SKM-1 treated with dmso at 0.1 percent for 144 hours (cell line): ENCODE data around the gene ADAMTS14.
"Not testable (repeated sequence)": the region's sequence is repeated elsewhere in the genome, so short reads cannot be mapped to it uniquely, and the experiment has no call there.

Experiments used
- DNase-seq: peaks from one replicate; lab custom pipeline; 2025; ENCODE audit not compliant: unreplicated experiment; lab: John Stamatoyannopoulos, UW

The ADAMTS14 gene

DNA sequence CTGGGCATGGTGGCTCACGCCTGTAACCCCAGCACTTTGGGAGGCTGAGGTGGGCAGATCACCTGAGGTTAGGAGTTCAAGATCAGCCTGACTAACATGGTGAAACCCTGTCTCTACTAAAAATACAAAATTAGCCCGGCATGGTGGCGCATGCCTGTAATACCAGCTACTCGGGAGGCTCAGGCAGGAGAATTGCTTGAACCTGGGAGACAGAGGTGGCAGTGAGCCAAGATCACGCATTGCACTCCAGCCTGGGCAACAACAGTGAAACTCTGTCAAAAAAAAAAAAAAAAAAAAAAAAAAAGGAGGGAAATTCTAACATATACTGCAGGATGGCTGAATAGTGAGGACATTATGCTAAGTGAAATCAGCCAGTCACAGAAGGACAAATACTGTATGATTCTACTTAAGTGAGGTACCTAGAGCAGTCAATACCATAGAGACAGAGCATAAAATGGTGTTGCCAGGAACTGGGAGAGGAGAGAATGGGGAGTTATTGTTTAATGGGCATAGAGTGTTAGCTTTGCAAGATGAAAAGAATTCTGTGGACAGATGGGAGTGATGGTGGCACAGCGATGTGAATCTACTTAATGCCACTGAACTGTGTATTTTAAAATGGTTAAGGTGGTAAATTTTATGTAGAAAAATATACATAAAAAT, 95.8 kb downstream of the ADAMTS14 start:
- not testable (repeated sequence) for DNase-seq

DNA sequence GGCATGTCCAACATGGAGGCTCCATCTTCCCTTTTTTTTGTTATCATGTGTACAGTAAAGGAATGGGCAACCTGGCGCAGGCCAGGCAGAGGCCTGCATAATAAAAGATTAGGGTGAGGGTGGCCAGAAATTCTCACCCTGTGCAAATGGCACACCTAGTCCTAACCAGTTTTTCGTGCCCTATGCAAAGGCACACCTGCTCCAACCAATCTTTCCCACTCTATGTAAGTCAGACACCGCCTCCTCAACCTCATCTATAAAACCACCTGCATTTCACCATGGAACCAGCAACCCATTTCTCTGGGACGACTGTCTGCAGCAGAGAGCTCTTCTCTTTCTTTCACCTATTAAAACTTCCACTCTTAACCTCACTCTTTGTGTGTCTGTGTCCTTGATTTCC, 96.8 kb downstream of the ADAMTS14 start:
- no peak for DNase-seq

DNA sequence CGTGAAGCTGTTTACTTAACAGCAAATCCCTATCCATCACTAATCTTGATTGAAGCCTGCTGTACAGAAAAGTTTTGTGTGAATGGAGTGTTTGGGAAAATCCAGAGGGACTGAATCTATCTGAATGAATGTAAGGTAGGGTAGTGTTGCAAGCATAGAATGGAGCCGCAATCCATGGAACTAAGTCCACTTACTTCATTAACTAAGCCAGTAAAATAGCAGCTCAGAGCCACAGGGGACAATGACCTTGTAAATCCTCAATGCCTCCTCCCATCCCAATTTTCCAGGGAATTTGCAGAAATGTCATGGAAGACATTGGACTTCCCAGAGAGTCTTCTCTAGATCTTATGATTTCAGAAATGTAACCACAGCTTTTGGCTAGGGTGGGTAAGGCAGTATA, 97.7 kb downstream of the ADAMTS14 start:
- no peak for DNase-seq

DNA sequence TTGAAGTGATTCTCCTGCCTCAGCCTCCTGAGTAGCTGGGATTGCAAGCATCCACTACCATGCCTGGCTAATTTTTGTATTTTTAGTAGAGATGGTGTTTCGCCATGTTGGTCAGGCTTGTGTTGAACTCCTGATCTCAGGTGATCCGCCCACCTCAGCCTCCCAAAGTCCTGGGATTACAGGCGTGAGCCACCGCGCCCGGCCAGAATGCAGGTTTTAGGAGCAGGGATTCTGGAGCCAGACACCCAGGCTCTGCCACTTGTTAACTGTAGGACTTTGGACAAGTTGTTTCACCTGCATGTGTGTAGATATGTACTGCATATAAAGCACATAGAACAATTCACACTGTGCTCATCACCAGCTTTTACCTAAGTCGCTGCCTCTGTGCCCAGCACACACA, 98.2 kb downstream of the ADAMTS14 start:
- DNase-seq = not testable (repeated sequence)

DNA sequence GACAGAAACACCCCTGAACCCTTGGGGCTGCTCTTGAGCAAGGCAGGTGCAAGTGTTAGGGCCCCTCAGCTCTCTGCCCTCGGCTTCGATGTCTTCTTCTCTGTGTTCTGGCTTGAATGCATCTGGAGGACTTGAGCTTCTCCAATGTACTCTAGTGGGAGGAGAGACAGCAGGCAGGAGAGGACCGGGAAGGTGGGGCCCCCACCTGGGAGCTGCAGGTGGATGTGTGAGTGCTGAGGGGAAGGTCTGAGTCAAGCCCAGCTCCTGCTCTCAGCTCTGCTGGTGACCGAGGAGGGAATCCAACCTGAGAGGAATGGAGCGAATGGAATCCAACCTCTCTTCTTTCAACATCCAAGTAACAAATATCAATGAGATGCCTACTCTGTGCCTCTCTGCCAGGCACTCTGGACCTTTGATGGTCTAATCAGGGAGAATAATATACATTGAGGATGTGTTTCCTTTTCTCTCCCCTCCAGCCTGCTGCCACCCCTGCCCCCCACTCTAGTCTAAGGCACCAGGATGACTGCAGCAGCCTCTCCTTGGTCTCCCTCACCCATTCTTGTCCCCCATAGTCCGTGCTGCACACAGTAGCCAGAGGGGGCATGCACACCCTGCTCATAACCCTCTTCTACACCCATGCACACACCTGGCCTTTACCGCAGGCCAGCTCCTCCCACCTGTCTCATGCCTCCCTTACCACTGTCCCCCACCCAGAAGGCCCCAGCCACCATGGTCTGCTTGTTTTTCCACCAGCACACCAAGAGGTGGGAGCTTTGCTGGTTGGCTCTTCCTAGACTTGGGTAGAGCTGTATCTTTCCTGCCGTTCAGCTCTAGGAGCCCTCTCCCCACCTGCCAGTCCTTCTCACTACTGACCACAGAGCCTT, 99.2 kb downstream of the ADAMTS14 start:
- DNase-seq = no peak

DNA sequence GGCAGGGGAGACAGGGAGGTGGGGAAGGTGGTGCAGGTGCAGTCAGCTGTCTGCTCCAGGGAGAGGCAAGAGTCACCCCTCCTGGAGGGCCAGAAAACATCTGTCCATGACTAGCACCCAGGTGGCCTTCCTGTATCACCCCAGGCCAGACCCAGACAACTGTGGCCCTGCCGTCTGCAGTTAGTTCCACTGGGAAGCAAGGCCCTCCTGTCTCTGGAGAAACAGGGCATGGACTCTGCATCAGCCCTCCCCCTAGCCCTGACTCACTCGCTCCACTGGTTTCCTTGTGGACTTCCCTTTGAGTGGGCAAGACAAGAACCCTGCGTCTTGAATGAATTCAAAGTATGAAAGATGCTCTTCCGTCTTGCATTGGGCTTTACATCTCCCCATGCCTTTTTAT, 100.3 kb downstream of the ADAMTS14 start:
- DNase-seq = no peak

DNA sequence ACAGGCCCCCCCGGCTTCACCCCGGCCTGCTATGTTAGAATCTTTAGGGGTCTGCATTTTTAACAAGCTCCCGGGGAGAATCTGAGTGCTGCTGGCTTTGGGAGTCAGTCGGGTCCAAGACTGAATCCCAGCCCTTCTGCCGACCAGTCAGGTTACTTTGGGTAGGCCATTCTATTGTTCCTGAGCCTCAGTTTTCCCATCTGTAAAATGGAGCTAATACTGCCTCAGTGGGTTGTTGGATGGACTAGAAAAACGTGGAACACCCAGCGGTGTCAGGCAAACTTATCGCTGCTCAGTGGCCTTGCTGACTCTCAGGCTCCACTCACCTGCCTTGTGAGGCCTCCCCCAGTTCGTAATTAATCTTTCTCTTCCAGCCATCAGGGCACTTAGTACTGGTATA, 101.2 kb downstream of the ADAMTS14 start:
- no peak for DNase-seq

DNA sequence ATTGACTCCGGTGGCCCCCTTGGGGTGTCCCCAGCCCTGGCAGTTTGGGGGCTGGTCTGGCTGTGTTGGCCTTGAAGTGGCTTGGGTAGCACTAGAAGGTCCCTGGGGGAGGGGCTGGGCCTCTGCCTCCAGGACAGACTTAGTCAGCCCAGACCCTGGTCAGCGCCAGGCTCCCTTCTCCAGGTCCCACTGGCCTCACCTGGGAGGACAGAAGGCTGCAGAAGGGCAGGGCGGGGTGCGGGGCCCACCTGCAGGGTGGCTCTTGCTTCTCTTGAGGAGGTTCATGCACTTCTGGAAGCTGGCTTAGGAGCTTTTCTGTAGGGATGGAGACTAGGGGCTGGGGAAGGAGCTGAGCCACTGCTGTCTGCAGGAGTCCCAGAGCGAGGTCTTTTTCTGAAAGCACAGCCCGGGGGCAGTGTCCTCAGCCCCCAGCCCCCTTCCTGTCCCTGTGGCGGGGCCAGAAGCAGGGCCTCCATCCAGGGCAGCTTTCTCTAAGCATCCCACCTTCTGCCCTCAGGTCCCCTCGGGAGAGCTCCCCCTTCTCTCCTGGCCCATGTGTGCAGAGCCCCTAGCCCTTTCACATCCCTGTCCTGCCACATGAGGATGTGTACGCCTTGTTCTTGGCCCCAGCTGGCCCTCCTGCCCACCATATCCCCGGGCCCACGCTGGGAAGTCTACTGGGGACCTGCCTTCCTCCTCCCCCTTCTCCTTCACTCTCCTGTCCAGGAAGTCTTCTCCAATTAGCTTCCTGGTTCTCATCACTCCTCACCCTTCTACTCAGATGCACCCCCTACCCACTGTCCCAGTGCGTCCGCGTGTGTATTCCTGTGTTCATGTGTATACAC, 101.9 kb downstream of the ADAMTS14 start:
- no peak for DNase-seq

DNA sequence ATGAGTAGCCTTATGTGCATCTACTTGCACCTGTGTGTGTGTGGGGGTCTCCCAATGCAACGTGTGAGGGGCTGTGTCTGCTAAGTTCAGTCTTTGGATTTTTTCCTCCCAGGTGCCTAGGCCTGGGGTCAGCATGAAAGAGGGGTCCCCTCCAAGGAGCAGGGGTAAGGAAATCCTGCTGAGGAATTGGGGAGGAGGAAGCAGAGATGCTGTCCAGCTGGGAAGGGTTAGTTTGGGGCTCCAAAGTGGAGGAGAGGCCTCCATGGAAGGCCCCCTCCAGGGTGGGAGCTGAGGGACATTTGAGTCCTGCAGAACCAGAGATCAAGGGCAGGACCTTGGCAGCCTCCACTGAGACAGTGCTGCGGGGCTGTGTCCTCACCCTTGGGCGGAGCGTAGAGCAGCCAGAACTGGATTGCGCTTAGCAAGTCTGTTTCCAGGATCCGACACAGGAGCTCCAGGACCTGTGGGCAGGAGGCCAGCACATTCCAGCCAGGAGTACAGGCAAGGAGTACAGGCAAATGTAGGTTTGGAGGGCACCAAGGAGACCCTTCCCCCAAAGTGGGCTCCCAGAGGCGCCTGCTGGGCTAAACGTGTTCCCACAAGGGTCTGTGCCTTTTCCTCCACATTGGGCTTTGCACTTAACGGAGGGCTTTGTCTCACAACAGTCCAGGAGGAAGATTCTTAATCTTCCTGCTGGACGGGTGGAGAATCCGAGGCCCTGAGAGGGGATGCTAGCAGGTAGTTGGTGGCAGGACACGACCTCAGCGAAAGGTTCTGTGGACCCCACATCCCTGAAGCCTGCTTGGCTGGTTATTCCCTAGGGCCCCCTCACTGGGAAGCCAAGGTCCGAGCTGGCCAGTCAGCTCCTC, 102.7 kb downstream of the ADAMTS14 start:
- no peak for DNase-seq

DNA sequence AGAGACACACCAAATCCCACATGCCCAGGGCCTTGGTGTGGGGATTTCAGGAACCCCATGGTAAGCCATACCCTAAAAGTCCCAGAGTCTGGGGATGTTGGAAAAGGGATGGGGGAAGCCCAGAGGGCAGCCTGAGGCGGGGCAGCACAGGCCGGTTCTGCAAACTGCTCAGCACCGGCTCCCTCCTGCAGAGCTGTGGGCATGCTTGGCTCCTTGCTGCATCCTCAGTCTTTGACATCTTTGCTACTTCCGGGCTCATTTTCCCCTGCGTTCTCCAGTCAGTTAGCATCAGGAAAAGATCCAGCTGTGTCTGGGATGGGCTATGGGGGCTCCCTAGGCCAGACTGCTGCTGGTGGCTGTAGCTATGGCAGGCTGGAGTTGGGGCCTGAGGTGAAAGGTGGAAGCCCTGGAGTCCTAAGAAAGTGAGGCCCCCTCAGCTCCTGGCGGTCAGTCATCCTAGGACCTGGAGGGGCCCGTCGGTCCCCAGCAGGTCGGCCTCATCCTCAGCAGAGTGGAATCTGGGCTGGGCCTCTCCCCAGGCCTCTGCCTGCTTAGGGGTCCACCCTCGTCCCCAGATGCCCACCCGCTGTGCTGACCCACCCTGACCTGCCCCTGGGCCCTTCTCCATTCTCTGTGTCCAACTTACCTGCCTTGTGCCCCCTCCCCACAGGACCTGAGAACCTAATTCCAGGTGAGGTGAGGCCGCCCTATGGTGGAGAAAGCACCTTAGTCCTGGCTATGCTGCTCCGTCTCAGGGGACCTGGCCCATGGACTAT, 103.6 kb downstream of the ADAMTS14 start:
- no peak for DNase-seq

DNA sequence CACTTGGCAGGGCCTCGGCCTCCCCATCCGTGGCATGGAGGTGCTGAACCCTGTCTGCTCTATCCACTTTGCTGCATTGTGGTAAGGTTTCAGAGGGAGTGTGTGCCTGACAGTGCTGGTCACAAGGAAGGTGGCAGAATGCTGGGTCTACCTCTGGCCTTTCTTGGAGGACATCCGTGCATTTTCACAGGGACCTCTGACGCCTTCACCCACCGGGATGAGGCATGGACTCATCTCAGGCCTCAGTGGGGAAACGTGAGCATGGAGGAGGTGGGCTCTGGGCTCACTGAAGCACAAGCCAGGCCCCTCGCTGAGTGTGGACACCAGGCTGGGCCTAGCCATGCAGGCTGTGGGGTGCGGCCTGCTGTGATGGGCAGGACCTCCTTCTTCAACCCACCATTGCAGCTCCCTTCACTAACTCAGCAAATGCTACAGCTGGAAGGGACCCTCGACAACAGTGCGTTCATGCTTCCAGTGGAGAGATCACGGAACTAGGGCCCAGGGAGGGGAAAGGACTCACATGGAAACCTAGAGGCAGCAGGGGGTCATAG, 104.2 kb downstream of the ADAMTS14 start:
- DNase-seq = no peak

DNA sequence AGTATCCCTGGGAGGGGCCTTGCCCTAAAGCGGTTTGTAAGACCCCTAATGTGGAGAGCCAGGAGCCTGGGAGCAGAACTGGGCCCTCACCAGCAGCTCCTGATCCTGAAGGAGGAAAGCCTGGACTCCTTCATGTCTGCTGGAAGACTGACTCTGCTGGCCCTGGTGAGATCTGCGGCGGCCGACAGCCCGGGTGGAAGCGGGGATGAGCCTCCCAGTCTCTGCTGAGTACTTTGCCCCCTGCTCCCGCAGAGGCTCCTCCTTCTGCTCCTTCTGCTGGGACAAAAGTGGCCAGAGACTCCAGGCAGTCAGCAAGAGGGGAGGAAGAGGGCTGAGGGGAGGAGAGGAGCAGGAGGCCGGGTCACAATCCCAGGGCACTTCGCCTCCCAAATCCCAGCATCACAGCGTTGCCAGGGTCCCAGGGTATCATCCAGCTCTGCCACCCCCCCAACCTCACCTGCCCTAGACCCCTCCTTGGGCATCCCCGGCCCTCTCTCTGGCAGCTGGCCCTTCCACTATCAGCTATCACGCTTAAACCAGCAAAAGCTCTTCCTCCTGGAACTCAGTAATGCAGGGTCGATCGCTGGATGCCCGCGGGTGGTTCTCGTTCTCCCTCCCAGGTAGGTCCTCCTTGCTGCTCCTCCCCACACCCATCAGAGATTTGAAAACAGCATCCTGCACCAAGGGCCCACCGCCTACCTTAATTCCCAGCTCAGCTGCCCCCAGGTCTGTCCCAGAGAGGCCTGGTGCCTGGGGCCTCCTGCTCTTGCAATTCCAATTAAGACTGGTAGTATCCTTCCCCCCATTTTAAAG, 105.0 kb downstream of the ADAMTS14 start:
- no peak for DNase-seq

DNA sequence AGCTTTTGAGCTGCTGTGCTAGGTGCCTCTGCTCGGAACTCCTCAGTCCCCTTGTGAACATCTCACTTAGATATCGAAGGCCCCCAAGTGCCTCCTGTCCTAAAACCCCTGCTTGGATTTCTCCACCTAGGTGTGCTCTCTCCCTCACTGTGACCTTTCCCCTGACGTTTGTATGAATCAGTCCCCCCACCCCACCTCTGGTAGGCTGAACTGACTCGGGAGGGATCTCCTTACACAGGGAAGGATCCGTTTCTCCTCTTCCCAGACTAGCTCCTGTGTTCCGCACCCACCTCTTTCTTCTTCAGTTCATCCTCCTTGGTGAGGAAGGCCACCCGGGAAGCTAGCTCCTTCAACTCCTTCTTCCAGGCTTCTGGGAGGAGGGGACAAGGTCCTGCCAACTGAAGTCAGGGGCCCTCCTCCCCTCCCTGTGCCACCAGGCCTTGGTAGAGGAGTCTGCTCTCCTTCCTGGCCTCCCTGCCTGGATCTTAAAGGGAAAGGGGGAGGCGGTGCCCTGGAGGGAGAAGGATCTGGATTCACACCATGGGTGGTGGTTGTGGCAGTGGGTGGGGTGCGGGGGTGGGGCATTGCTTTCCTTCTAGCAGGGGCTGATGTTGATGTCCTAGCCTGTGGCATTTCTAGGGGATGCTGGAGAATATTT, 106.1 kb downstream of the ADAMTS14 start:
- no peak for DNase-seq

DNA sequence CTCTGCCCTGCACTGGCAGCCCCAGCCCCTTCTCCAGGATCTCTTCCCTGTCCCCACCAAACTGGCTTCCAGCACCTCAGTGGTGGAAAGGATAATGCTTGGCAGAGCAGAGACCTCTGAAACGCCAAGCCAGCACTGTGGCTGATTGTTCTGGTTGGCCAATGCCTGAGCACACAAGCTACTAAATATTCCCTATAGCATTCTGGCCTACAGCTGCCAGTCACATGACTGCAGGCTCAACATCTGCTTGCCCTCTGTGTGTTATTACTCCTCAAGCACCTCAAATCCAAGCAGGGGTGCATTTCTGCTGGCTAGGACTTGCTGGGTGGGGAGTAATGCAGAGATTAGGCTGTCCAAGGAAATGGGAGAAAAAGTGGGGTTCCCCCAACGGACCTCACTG, 106.8 kb downstream of the ADAMTS14 start:
- DNase-seq = no peak

DNA sequence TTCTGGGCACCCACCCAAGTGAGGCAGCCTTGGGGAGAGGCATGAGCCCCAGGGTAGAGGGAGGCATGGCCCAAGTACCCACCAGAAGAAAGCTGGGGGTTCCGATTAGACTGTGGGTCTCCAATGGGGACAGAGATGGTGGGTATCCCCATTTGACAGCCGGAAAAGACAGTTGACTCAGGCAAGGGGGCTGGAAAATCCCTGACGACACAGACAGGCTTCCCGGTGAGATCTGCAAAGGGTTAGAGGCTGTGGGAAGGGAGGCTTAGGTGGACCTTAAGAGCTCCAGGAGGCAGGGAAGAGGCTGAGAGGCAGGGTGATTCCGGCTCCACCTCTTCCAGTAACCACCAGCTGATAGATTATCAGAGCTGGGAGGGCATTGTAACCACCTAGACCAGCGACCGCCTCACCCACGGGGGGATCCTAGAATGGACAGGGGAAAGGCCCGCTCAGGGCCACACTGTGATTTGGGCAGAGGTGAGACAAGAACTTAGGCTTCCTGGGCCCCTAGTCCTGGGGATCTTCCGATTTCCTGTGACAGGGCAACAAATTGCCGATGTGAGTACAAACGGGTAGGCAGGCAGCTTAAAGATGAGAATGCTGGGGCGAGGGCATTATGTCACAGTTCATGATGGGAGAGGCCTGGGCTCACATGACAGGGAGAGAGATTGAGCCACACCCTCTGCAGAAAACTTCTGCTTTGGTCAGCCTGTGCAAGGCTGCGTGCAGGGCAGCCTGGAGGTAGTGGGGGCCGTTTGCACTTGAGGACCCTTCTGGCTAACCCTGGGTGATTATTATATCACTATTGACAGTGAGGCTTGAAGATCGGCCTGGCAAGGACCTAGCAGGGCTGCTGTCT, 107.4 kb downstream of the ADAMTS14 start:
- peak; percentile 23 for DNase-seq

DNA sequence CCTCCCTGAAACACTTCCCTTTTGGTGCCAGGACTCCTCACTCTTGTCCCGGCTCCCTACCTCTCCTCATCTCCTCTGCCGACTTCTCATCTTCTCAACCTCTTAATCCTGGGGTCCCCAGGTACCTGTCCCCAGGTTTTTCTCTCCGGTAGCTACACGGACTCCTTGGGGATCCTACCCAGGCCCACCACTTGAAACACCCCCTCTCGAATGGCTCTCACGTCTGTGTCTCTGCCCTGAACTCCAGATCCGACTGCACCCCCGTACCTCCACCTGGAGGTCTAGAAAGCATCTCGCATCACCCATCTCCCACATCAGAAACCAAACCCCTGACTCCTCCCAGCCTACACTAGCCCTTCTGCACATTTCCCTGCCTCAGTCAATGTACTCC, 108.1 kb downstream of the ADAMTS14 start:
- no peak for DNase-seq

DNA sequence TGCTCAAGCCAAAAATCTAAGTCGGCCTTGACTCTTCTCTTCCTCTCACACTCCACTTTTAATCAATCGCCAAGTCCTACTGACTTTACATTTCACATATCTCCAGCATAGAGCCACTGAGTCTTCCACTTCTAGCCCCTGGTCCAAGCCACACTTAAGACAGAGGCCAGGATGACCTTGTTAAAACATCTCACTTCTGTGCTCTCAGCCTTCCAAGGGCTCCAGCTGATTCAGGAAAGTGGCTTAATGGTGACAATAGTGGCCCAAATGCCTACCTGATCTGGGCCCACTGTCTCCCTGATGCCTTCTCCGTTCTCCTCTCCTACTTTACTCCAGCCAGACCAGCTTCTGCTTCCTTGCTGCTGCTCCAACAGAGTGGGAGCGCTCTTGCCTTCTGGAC, 108.5 kb downstream of the ADAMTS14 start:
- DNase-seq = no peak
